ENCODE results near the gene RHOV.

- TF ChIP-seq, protein P1, sequence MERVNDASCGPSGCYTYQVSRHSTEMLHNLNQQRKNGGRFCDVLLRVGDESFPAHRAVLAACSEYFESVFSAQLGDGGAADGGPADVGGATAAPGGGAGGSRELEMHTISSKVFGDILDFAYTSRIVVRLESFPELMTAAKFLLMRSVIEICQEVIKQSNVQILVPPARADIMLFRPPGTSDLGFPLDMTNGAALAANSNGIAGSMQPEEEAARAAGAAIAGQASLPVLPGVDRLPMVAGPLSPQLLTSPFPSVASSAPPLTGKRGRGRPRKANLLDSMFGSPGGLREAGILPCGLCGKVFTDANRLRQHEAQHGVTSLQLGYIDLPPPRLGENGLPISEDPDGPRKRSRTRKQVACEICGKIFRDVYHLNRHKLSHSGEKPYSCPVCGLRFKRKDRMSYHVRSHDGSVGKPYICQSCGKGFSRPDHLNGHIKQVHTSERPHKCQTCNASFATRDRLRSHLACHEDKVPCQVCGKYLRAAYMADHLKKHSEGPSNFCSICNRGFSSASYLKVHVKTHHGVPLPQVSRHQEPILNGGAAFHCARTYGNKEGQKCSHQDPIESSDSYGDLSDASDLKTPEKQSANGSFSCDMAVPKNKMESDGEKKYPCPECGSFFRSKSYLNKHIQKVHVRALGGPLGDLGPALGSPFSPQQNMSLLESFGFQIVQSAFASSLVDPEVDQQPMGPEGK (CRISPR knock-in tag; IDR thresholded peaks at IDR 0.05; ENCODE audit: borderline replicate concordance): no peak
- TF ChIP-seq, protein P2, sequence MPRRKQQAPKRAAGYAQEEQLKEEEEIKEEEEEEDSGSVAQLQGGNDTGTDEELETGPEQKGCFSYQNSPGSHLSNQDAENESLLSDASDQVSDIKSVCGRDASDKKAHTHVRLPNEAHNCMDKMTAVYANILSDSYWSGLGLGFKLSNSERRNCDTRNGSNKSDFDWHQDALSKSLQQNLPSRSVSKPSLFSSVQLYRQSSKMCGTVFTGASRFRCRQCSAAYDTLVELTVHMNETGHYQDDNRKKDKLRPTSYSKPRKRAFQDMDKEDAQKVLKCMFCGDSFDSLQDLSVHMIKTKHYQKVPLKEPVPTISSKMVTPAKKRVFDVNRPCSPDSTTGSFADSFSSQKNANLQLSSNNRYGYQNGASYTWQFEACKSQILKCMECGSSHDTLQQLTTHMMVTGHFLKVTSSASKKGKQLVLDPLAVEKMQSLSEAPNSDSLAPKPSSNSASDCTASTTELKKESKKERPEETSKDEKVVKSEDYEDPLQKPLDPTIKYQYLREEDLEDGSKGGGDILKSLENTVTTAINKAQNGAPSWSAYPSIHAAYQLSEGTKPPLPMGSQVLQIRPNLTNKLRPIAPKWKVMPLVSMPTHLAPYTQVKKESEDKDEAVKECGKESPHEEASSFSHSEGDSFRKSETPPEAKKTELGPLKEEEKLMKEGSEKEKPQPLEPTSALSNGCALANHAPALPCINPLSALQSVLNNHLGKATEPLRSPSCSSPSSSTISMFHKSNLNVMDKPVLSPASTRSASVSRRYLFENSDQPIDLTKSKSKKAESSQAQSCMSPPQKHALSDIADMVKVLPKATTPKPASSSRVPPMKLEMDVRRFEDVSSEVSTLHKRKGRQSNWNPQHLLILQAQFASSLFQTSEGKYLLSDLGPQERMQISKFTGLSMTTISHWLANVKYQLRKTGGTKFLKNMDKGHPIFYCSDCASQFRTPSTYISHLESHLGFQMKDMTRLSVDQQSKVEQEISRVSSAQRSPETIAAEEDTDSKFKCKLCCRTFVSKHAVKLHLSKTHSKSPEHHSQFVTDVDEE (CRISPR knock-in tag; IDR thresholded peaks at IDR 0.05): no peak
- TF ChIP-seq ARNTL (CRISPR knock-in tag; IDR thresholded peaks at IDR 0.05; ENCODE audit: borderline replicate concordance, low read depth) (no peak), CSDC2 (CRISPR knock-in tag; IDR thresholded peaks at IDR 0.05) (no peak), ZFP30 (CRISPR knock-in tag; IDR thresholded peaks at IDR 0.05) (no peak), TOX (CRISPR knock-in tag; IDR thresholded peaks at IDR 0.05; ENCODE audit: borderline replicate concordance) (no peak), ZFP3 (CRISPR knock-in tag; IDR thresholded peaks at IDR 0.05) (no peak), BACH2 (CRISPR knock-in tag; IDR thresholded peaks at IDR 0.05; ENCODE audit: borderline replicate concordance) (no peak), ZNF565 (CRISPR knock-in tag; conservative IDR thresholded peaks at IDR 0.05; ENCODE audit: low read depth) (no peak), OSR1 (CRISPR knock-in tag; IDR thresholded peaks at IDR 0.05) (no peak), ZNF70 (CRISPR knock-in tag; IDR thresholded peaks at IDR 0.05) (no peak), RARB (CRISPR knock-in tag; IDR thresholded peaks at IDR 0.05) (no peak)
These were observed 2.1 kb downstream of the RHOV start for GRCh38 chr15:40871749-40872617.
